Neural progenitor cell (in vitro differentiated cells): Measurements from ENCODE around the gene LPP.

Experiments
- EZH2 ChIP-seq: fragments of 200-600 bp; sonication (generic); IDR thresholded peaks from 2 replicates; pipeline ENCODE4 v1.6.1; 2017; ENCODE audit warnings: antibody characterized with exemption, mild to moderate bottlenecking, moderate library complexity
- EZH2phosphoT487 ChIP-seq: fragments of 200-600 bp; sonication (generic); IDR thresholded peaks from 2 replicates; pipeline ENCODE4 v1.6.1; 2017; ENCODE audit warnings: antibody characterized with exemption
- TF ChIP-seq, protein P1 (sequence below): fragments of 200-600 bp; sonication (generic); IDR thresholded peaks from 2 replicates; pipeline ENCODE4 v1.5.1; 2017; ENCODE audit warnings: antibody characterized with exemption, mild to moderate bottlenecking

- TF ChIP-seq, protein P1, sequence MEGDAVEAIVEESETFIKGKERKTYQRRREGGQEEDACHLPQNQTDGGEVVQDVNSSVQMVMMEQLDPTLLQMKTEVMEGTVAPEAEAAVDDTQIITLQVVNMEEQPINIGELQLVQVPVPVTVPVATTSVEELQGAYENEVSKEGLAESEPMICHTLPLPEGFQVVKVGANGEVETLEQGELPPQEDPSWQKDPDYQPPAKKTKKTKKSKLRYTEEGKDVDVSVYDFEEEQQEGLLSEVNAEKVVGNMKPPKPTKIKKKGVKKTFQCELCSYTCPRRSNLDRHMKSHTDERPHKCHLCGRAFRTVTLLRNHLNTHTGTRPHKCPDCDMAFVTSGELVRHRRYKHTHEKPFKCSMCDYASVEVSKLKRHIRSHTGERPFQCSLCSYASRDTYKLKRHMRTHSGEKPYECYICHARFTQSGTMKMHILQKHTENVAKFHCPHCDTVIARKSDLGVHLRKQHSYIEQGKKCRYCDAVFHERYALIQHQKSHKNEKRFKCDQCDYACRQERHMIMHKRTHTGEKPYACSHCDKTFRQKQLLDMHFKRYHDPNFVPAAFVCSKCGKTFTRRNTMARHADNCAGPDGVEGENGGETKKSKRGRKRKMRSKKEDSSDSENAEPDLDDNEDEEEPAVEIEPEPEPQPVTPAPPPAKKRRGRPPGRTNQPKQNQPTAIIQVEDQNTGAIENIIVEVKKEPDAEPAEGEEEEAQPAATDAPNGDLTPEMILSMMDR = no peak
- no peak for TF ChIP-seq EZH2
- no peak for TF ChIP-seq EZH2phosphoT487
These were observed 242.3 kb downstream of the LPP start for GRCh38 chr3:188396251-188396650.
